Pons (tissue), 1 donor: ENCODE results near the gene WDR74.
"Not testable (repeated sequence)": the region's sequence is repeated elsewhere in the genome, so short reads cannot be mapped to it uniquely, and the experiment has no call there.

Source experiments
- DNase-seq: peaks from one replicate; pipeline ENCODE4 v3.0.0-alpha.2; 2016; ENCODE audit warnings: low spot score

The WDR74 gene

GRCh38 chr11:62860835-62861563 is 21.6 kb upstream of the WDR74 start:
- no peak for DNase-seq

GRCh38 chr11:62859281-62859703 is 19.9 kb upstream of the WDR74 start:
- not testable (repeated sequence) for DNase-seq

GRCh38 chr11:62858201-62858600 is 18.8 kb upstream of the WDR74 start:
- no peak for DNase-seq

- DNase-seq: no peak
These were observed 18.2 kb upstream of the WDR74 start for GRCh38 chr11:62857541-62857982.

GRCh38 chr11:62856333-62856895 is 17.0 kb upstream of the WDR74 start:
- DNase-seq: no peak

- peak; percentile 93 for DNase-seq
These were observed 16.4 kb upstream of the WDR74 start for GRCh38 chr11:62855571-62856332.

GRCh38 chr11:62854825-62855570 is 15.6 kb upstream of the WDR74 start:
- no peak for DNase-seq

GRCh38 chr11:62854013-62854824 is 14.8 kb upstream of the WDR74 start:
- DNase-seq: no peak

GRCh38 chr11:62853279-62853965 is 14.0 kb upstream of the WDR74 start:
- no peak for DNase-seq

- DNase-seq: no peak
These were observed 13.3 kb upstream of the WDR74 start for GRCh38 chr11:62852523-62853188.

- no peak for DNase-seq
These were observed 12.6 kb upstream of the WDR74 start for GRCh38 chr11:62851807-62852522.

- no peak for DNase-seq
These were observed 11.8 kb upstream of the WDR74 start for GRCh38 chr11:62850911-62851806.

- no peak for DNase-seq
These were observed 8.5 kb upstream of the WDR74 start for GRCh38 chr11:62847767-62848314.

GRCh38 chr11:62846177-62846576 is 6.8 kb upstream of the WDR74 start:
- no peak for DNase-seq

- DNase-seq: no peak
These were observed 4.8 kb upstream of the WDR74 start for GRCh38 chr11:62844154-62844553.

- no peak for DNase-seq
These were observed 4.1 kb upstream of the WDR74 start for GRCh38 chr11:62843466-62843865.

- not testable (repeated sequence) for DNase-seq
These were observed 3.5 kb upstream of the WDR74 start for GRCh38 chr11:62842891-62843290.

GRCh38 chr11:62842171-62842741 is 2.9 kb upstream of the WDR74 start:
- no peak for DNase-seq
